K562 (cell line): ENCODE measurements around the gene SH2D4B. TPM values are rescaled to one million over a fixed set of nuclear protein-coding genes. Genes with fewer than 3 reads are reported as not detected.
A peak's percentile ranks its signal among the peaks of the same experiment; 100 is the strongest.

Experiments used
- CBFA2T3 ChIP-seq: fragments of 450-650 bp; IDR thresholded peaks from 2 replicates; pipeline ENCODE4 v1.6.1; 2017
- COPS2 ChIP-seq: fragments of 450-650 bp; conservative IDR thresholded peaks from 2 replicates; pipeline ENCODE4 v1.6.1; 2016; ENCODE audit warnings: mild to moderate bottlenecking, moderate library complexity
- CREB1 ChIP-seq, 2 experiments: sonication (generic) in 1 of 2; formaldehyde crosslinking in 1 of 2; IDR thresholded peaks; 2 replicates each; pipeline versions ENCODE4 v1.6.1 to v1.8.0; 2012 to 2022; ENCODE audit warnings: inconsistent platforms in 1 of 2, mild to moderate bottlenecking in 1 of 2, missing genetic modification reagents in 1 of 2, moderate library complexity in 1 of 2
- FIP1L1 ChIP-seq: fragments of 200-400 bp; formaldehyde crosslinking; IDR thresholded peaks from 2 replicates; pipeline ENCODE4 v1.6.1; 2018; ENCODE audit warnings: mild to moderate bottlenecking, low read depth, low read length; ENCODE audit not compliant: poor library complexity, severe bottlenecking
- HINFP ChIP-seq: fragments of 450-650 bp; conservative IDR thresholded peaks from 2 replicates; pipeline ENCODE4 v1.6.1; 2016; ENCODE audit warnings: missing genetic modification characterization, low read depth, mild to moderate bottlenecking, control low read depth, missing compliant biosample characterization
- HMG20A ChIP-seq: fragments of 450-650 bp; formaldehyde crosslinking; conservative IDR thresholded peaks from 2 replicates; pipeline ENCODE4 v1.4.0; 2020; ENCODE audit warnings: mild to moderate bottlenecking, mixed read lengths
- JUNB ChIP-seq: fragments of 450-650 bp; formaldehyde crosslinking; conservative IDR thresholded peaks from 2 replicates; pipeline ENCODE4 v1.4.0; 2020; ENCODE audit warnings: mild to moderate bottlenecking
- NFE2 ChIP-seq: IDR thresholded peaks from 2 replicates; pipeline ENCODE4 v1.6.1; 2014; ENCODE audit warnings: antibody characterized with exemption, low read depth
- RAD21 ChIP-seq, 2 experiments: fragments of 250-450 bp in 1 of 2; fragments of 450-650 bp in 1 of 2; sonication (Bioruptor Pico) in 1 of 2; formaldehyde crosslinking in 1 of 2; IDR thresholded peaks in 1 of 2; conservative IDR thresholded peaks in 1 of 2; 2 replicates each; pipeline versions ENCODE4 v1.4.0 to v1.8.0; 2020 to 2022; ENCODE audit warnings: mild to moderate bottlenecking in 2 of 2, moderate library complexity in 1 of 2
- SRF ChIP-seq, 2 experiments: fragments of 250-450, 450-650 bp in 1 of 2; sonication (Bioruptor Pico) in 1 of 2; sonication (generic) in 1 of 2; formaldehyde crosslinking; IDR thresholded peaks; 2 replicates each; pipeline versions ENCODE4 v1.5.0 to v1.5.1; 2020 to 2022; ENCODE audit warnings: mild to moderate bottlenecking in 1 of 2, missing genetic modification reagents in 1 of 2
- TEAD1 ChIP-seq, 2 experiments: fragments of 450-650 bp in 1 of 2; sonication (generic) in 1 of 2; formaldehyde crosslinking; IDR thresholded peaks; 2 replicates each; pipeline versions ENCODE4 v1.4.0 to v1.8.0; 2020 to 2022; ENCODE audit warnings: mild to moderate bottlenecking in 2 of 2, missing genetic modification reagents in 1 of 2
- USF1 ChIP-seq: sonication (generic); formaldehyde crosslinking; IDR thresholded peaks from 2 replicates; pipeline ENCODE4 v1.9.0; 2022; ENCODE audit warnings: mild to moderate bottlenecking, missing genetic modification reagents
- XRCC5 ChIP-seq: fragments of 200-400 bp; formaldehyde crosslinking; IDR thresholded peaks from 2 replicates; pipeline ENCODE4 v1.6.1; 2017; ENCODE audit warnings: low read depth, mild to moderate bottlenecking, low read length
- YY1 ChIP-seq, 3 experiments: IDR thresholded peaks; 2 replicates each; pipeline ENCODE4 v1.6.1; 2011; ENCODE audit warnings: low read length in 2 of 3, mild to moderate bottlenecking in 2 of 3, moderate library complexity in 2 of 3, borderline replicate concordance in 1 of 3, control low read depth in 1 of 3, low read depth in 1 of 3; ENCODE audit not compliant: insufficient read depth in 3 of 3, insufficient replicate concordance in 2 of 3, control insufficient read depth in 1 of 3, insufficient read length in 1 of 3; ENCODE audit errors: extremely low read depth in 1 of 3
- ZBTB9 ChIP-seq: fragments of 450-650 bp; formaldehyde crosslinking; IDR thresholded peaks from 2 replicates; pipeline ENCODE4 v1.4.0; 2020; ENCODE audit warnings: mild to moderate bottlenecking, moderate library complexity
- ZFX ChIP-seq: sonication (generic); formaldehyde crosslinking; IDR thresholded peaks from 2 replicates; pipeline ENCODE4 v1.8.0; 2022; ENCODE audit warnings: mild to moderate bottlenecking, missing genetic modification reagents, moderate library complexity
- ZNF146 ChIP-seq: IDR thresholded peaks from one replicate; pipeline ENCODE4 v1.6.1; 2018; ENCODE audit warnings: missing compliant biosample characterization; ENCODE audit not compliant: unreplicated experiment
- ZNF277 ChIP-seq: fragments of 250-450 bp; sonication (Bioruptor Pico); IDR thresholded peaks from 2 replicates; pipeline ENCODE4 v1.8.0; 2022; ENCODE audit warnings: inconsistent platforms, mild to moderate bottlenecking, moderate library complexity, borderline replicate concordance
- ZNF696 ChIP-seq: fragments of 250-450 bp; sonication (Bioruptor Pico); conservative IDR thresholded peaks from 2 replicates; pipeline ENCODE4 v1.4.0; 2020; ENCODE audit warnings: mild to moderate bottlenecking, moderate library complexity
- ZNF77 ChIP-seq: fragments of 250-450 bp; sonication (Bioruptor Pico); IDR thresholded peaks from 2 replicates; pipeline ENCODE4 v1.5.0; 2020
- polyA plus RNA-seq, 8 experiments: library from polyadenylated mRNA; depleted of rRNA in 4 of 8; stranded (reverse) in 5 of 8; unstranded in 3 of 8; fragments of >200 nt; fragmentation: Nextera tagmentation in 2 of 8; fragmentation: Illumina TruSeq in 1 of 8; extraction: Ambion mirVana in 2 of 8; extraction: Trizol in 1 of 8; gene quantifications; 2 replicates each; pipeline versions ENCODE4 v1.2.1 to v1.2.3, GENCODE V29; 2011 to 2014; ENCODE audit warnings: inconsistent platforms in 1 of 8, missing spikeins in 1 of 8
- total RNA-seq, 7 experiments: library from RNA; depleted of rRNA in 6 of 7; stranded (reverse); fragments of >200 nt in 6 of 7; fragmentation: Illumina TruSeq in 2 of 7; extraction: Trizol in 2 of 7; gene quantifications; 2 replicates each; pipeline versions ENCODE4 v1.2.1 to v1.2.3, GENCODE V29; 2011 to 2021; ENCODE audit warnings: low replicate concordance in 1 of 7

The SH2D4B gene
- total and polyA plus RNA-seq, 9 of the 15 experiments (the other 6 are each of a cell fraction or from before 2014, with no cell fraction given), result 0.03 to 0.14 (median 0.04) TPM; not detected in 4

- TF ChIP-seq SRF (CRISPR knock-in tag; IDR thresholded peaks at IDR 0.05) (no peak), ZFX (no peak), CREB1 (IDR thresholded peaks at IDR 0.05) (no peak), CREB1 (CRISPR knock-in tag; IDR thresholded peaks at IDR 0.05) (0 out of 2 replicates have a peak, but pooled peaks have one; percentile 19), COPS2 (no peak), USF1 (CRISPR knock-in tag) (no peak), ZNF277 (no peak), CBFA2T3 (no peak), RAD21 (CRISPR knock-in tag; conservative IDR thresholded peaks at IDR 0.05 in 1 of 2, IDR thresholded peaks at IDR 0.05 in 1 of 2) (peak; percentile 61 to 76), XRCC5 (no peak), ZNF77 (no peak), ZNF146 (CRISPR knock-in tag) (no peak), JUNB (CRISPR knock-in tag) (no peak), FIP1L1 (no peak), ZNF696 (no peak), HINFP (no peak), TEAD1 (CRISPR knock-in tag; IDR thresholded peaks at IDR 0.05) (peak in 1 of 2 experiments; percentile 93; a peak in 2 of 4 replicates), NFE2 (0 out of 2 replicates have a peak, but pooled peaks have one; percentile 9), ZBTB9 (CRISPR knock-in tag) (no peak), HMG20A (CRISPR knock-in tag) (no peak), YY1 (IDR thresholded peaks at IDR 0.05; ENCODE audit: borderline replicate concordance in 1 of 3, control insufficient read depth in 1 of 3, extremely low read depth in 1 of 3, insufficient read depth in 3 of 3, insufficient read length in 1 of 3, insufficient replicate concordance in 2 of 3, low read depth in 1 of 3, low read length in 2 of 3) (no peak)
Measured at GRCh38 chr10:80664071-80664680, 126.5 kb downstream of the SH2D4B start (continued).
